ENCODE results near the gene TTYH1.
"Not testable (repeated sequence)": the region's sequence is repeated elsewhere in the genome, so short reads cannot be mapped to it uniquely, and the experiment has no call there.

TTYH1 gene

DNA sequence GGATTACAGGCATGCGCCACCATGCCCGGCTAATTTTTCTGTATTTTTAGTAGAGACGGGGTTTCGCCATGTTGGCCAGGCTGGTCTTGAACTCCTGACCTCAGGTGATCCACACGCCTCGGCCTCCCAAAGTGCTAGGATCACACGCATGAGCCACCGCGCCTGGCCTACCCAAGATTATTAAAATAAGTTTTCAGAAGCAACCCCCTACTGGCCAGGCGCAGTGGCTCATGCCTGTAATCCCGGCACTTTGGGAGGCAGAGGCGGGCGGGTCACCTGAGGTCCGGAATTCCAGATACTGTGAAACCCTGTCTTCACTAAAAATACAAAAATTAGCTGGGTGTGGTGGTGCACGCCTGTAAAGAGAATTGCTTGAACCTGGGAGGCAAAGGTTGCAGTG lies 31.1 kb downstream of the TTYH1 start:
- DNase-seq, result not testable (repeated sequence)

GRCh38 chr19:54448040-54448773 lies 32.9 kb downstream of the TTYH1 start:
- DNase-seq, result peak; percentile 45

GRCh38 chr19:54448774-54449700 lies 33.8 kb downstream of the TTYH1 start, which contains the start of gene LENG8:
TSS of gene LENG8 (plus strand) at chr19:54449199. CDS start at chr19:54451345, 2,146 bp downstream.
- DNase-seq, result peak; percentile 97

DNA sequence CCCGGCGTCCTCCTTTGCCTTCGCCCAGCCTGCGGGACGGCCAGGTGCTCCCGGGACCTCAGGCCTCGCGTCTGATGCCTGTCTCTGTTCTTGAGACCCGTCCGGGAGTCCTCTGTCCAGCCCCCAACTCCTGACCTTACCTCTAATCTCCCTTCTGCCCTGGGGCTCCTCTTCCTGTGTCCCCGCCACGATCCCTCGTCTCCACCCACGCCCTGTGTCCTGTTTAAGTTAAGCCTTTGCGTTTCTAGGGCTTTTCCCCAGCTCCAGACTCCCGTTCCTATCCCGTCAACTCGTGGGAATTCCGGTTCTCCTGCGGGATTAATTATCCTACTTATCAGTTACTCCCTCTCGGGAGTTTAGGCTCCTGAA lies 34.4 kb downstream of the TTYH1 start:
- no peak for DNase-seq

GRCh38 chr19:54451331-54451871 lies 36.1 kb downstream of the TTYH1 start:
- peak; percentile 2 for DNase-seq

- DNase-seq, result no peak
Measured at GRCh38 chr19:54451997-54452396, 36.7 kb downstream of the TTYH1 start.

DNA sequence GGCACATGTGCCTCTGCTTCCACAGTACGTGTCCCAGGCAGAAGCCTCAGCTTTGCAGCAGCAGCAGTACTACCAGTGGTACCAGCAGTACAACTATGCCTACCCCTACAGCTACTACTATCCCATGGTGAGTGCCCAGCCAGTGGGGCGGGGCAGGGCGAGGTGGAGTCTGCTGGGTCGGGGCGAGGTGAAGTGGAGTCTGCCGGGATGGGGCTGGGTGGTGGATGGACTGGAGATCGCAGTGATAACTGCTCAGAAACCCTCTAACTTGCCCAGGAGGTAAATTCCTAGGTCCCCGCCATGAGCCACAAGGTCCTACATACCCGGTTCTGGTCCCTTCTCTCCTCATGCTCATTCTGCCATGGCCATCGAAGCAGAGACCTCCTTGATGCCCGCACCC lies 37.4 kb downstream of the TTYH1 start:
- DNase-seq, result no peak

GRCh38 chr19:54453921-54454780 lies 38.9 kb downstream of the TTYH1 start:
- no peak for DNase-seq

- DNase-seq, result no peak
Measured at GRCh38 chr19:54454781-54455675, 39.8 kb downstream of the TTYH1 start.

- no peak for DNase-seq
Measured at GRCh38 chr19:54455786-54456422, 40.6 kb downstream of the TTYH1 start.

GRCh38 chr19:54456423-54457373 lies 41.4 kb downstream of the TTYH1 start:
- no peak for DNase-seq

- no peak for DNase-seq
Measured at GRCh38 chr19:54457773-54458647, 42.7 kb downstream of the TTYH1 start.

- no peak for DNase-seq
Measured at GRCh38 chr19:54458648-54459281, 43.5 kb downstream of the TTYH1 start.

- DNase-seq, result no peak
Measured at GRCh38 chr19:54459282-54460229, 44.3 kb downstream of the TTYH1 start.

DNA sequence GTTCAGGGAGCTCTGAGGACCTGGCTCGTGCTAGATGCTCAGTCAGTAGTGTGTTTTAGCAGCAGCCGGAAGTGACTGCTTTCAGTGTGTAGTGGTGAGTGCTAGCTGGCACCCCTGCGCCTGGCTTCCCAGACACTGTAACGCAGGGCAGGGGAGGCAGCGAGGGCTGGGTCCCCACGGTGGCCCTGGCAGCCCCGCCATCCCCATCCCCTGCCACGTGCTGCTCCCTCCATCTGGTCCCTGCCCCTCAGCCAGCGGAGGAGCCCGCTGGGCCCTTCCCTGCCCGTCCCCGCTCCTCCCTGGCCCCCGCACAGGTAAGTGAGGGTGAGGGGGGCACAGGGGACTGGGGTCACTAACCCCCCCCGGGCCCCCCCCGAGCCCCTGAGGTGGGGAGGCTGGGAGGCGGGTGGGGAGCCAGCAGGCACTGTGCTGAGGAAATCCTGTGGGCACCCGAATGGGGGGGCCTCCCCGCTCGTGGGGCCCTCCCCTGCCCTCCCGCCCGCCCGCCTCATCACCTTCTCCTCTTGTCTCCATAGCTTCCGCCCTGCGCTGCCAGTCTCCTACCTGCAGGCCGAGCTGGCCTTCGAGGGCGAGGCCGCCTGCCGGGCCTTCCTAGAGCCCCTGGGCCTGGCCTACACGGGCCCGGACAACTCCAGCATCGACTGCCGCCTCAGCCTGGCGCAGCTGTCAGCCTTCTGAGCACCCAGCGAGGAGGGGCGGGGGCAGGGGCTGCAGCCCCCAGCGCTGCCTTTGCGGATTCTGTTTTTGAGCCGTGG lies 45.2 kb downstream of the TTYH1 start:
- no peak for DNase-seq

GRCh38 chr19:54461210-54461609 lies 45.9 kb downstream of the TTYH1 start:
- DNase-seq, result no peak
